PC-9 (cell line): ENCODE results near the gene HTR3A. TPM values are rescaled to one million over a fixed set of nuclear protein-coding genes. Genes with fewer than 3 reads are reported as not detected.

Experiments
- BruUV-seq: library from RNA; stranded (reverse); fragments of 400-500 nt; replicated peaks from 2 replicates; lab custom pipeline; 2021; lab: Mats Ljungman, UMichigan
- CTCF ChIA-PET: fragments of 300-600 bp; sonication (Branson Sonifier 250); formaldehyde crosslinking; loops from one replicate; lab custom pipeline; 2022; ENCODE audit warnings: antibody characterized with exemption; lab: Charles Lee
- POLR2A ChIA-PET: fragments of 300-600 bp; sonication (Branson Sonifier 250); formaldehyde crosslinking; loops from one replicate; lab custom pipeline; 2022; ENCODE audit warnings: antibody characterized with exemption; ENCODE audit not compliant: unreplicated experiment; lab: Charles Lee
- DNase-seq, 2 experiments: peaks; one replicate each; pipeline versions ENCODE4 v3.0.0 to v3.0.0-alpha.2; 2015 to 2022; ENCODE audit warnings: mixed read lengths in 1 of 2
- H2AFZ ChIP-seq: fragments of 200-600 bp; sonication (generic); 2 replicates; pipeline ENCODE4 v1.8.1; 2017; ENCODE audit warnings: antibody characterized with exemption
- H3F3A ChIP-seq: fragments of 200-600 bp; sonication (generic); 2 replicates; pipeline ENCODE4 v1.8.1; 2017; ENCODE audit warnings: antibody characterized with exemption, mild to moderate bottlenecking, low read depth; ENCODE audit not compliant: insufficient read depth
- H3K27ac ChIP-seq: fragments of 200-600 bp; sonication (generic); 2 replicates; pipeline ENCODE4 v1.6.1; 2016; ENCODE audit warnings: mixed run types
- H3K27me3 ChIP-seq: fragments of 200-600 bp; sonication (generic); 2 replicates; pipeline ENCODE4 v1.6.1; 2016; ENCODE audit warnings: low read depth, mixed run types; ENCODE audit not compliant: insufficient read depth
- H3K36me3 ChIP-seq: fragments of 200-600 bp; sonication (generic); 2 replicates; pipeline ENCODE4 v1.6.1; 2016; ENCODE audit warnings: low read depth, mixed run types
- H3K4me1 ChIP-seq: fragments of 200-600 bp; sonication (generic); replicated peaks from 2 replicates; pipeline ENCODE4 v1.6.1; 2016; ENCODE audit warnings: mixed run types; ENCODE audit not compliant: insufficient read depth
- H3K4me2 ChIP-seq: fragments of 200-600 bp; sonication (generic); 2 replicates; pipeline ENCODE4 v1.6.1; 2017; ENCODE audit warnings: mixed run types
- H3K4me3 ChIP-seq: fragments of 200-600 bp; sonication (generic); 2 replicates; pipeline ENCODE4 v1.6.1; 2016; ENCODE audit warnings: mixed run types
- H3K79me2 ChIP-seq: fragments of 200-600 bp; sonication (generic); 2 replicates; pipeline ENCODE4 v1.6.1; 2017; ENCODE audit warnings: low read depth, mixed run types
- H3K9me2 ChIP-seq: fragments of 200-600 bp; sonication (generic); 2 replicates; pipeline ENCODE4 v1.8.1; 2017; ENCODE audit warnings: mild to moderate bottlenecking; ENCODE audit not compliant: insufficient read depth
- H3K9me3 ChIP-seq: fragments of 200-600 bp; sonication (generic); 2 replicates; pipeline ENCODE4 v1.8.1; 2016; ENCODE audit warnings: low read depth; ENCODE audit not compliant: insufficient read depth
- H4K20me1 ChIP-seq: fragments of 200-600 bp; sonication (generic); 2 replicates; pipeline ENCODE4 v1.8.1; 2017; ENCODE audit not compliant: insufficient read depth
- EZH2 ChIP-seq: fragments of 200-600 bp; sonication (generic); IDR thresholded peaks from 2 replicates; pipeline ENCODE4 v1.8.0; 2017; ENCODE audit warnings: antibody characterized with exemption, low read depth
- intact Hi-C: fragments of 100-400 bp; cut with micrococcal nuclease; formaldehyde crosslinking; loops from one replicate; pipeline ENCODE4 v1.10.0; 2022; ENCODE audit not compliant: unreplicated experiment
- total RNA-seq: library from RNA; stranded (reverse); gene quantifications from 2 replicates; pipeline ENCODE4 v1.2.3, GENCODE V29; 2021
- TF ChIP-seq, protein P1 (sequence below): fragments of 200-600 bp; sonication (generic); conservative IDR thresholded peaks from 2 replicates; pipeline ENCODE4 v1.6.1; 2017; ENCODE audit warnings: mixed run types, antibody characterized with exemption, mild to moderate bottlenecking, moderate library complexity

HTR3A gene
- total RNA-seq, 1 experiment from 2014 or later: not detected

DNA sequence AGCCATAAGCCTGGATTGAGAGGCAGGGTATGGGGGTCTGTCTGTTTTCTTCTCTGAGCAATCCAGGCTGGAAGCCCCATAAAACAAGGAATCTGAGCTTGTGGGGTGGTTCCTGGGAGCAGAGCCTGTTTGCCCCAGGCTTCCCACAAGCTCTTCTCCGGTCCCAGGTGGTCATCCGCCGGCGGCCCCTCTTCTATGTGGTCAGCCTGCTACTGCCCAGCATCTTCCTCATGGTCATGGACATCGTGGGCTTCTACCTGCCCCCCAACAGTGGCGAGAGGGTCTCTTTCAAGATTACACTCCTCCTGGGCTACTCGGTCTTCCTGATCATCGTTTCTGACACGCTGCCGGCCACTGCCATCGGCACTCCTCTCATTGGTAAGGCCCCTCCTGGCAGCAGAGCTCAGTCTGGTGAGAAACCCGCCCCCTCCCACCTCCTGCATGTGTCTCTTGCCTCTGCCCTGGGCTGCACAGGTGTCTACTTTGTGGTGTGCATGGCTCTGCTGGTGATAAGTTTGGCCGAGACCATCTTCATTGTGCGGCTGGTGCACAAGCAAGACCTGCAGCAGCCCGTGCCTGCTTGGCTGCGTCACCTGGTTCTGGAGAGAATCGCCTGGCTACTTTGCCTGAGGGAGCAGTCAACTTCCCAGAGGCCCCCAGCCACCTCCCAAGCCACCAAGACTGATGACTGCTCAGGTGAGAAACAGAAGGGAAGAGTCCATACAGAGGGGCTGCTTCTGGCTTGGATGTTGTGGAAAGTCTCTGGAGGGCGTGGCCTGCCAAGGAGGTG lies 11.6 kb downstream of the HTR3A start:
- no peaks in the 10 kb centered on the region for H3F3A ChIP-seq
- BruUV-seq: no TSS peak
- H3K4me1 ChIP-seq: no peaks in the 10 kb centered on the region
- no peaks in the 10 kb centered on the region for H4K20me1 ChIP-seq
- H3K79me2 ChIP-seq: no peaks in the 10 kb centered on the region
- H3K27me3 ChIP-seq: peaks cover 73% of the 10 kb centered on the region
- ChIA-PET CTCF (no interaction called here), POLR2A (no interaction called here)
- no peak for DNase-seq
- no peak overlapping the region for H3K4me2 ChIP-seq
- H3K9me3 ChIP-seq: no peaks in the 10 kb centered on the region
- TF ChIP-seq, protein P1, sequence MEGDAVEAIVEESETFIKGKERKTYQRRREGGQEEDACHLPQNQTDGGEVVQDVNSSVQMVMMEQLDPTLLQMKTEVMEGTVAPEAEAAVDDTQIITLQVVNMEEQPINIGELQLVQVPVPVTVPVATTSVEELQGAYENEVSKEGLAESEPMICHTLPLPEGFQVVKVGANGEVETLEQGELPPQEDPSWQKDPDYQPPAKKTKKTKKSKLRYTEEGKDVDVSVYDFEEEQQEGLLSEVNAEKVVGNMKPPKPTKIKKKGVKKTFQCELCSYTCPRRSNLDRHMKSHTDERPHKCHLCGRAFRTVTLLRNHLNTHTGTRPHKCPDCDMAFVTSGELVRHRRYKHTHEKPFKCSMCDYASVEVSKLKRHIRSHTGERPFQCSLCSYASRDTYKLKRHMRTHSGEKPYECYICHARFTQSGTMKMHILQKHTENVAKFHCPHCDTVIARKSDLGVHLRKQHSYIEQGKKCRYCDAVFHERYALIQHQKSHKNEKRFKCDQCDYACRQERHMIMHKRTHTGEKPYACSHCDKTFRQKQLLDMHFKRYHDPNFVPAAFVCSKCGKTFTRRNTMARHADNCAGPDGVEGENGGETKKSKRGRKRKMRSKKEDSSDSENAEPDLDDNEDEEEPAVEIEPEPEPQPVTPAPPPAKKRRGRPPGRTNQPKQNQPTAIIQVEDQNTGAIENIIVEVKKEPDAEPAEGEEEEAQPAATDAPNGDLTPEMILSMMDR: no peak
- TF ChIP-seq EZH2: no peak
- H3K9me2 ChIP-seq: no peaks in the 10 kb centered on the region
- no peak overlapping the region for H3K4me3 ChIP-seq
- H2AFZ ChIP-seq: no peak overlapping the region
- no peaks in the 10 kb centered on the region for H3K36me3 ChIP-seq
- intact Hi-C loops: no loop called here
- H3K27ac ChIP-seq: no peak overlapping the region

DNA sequence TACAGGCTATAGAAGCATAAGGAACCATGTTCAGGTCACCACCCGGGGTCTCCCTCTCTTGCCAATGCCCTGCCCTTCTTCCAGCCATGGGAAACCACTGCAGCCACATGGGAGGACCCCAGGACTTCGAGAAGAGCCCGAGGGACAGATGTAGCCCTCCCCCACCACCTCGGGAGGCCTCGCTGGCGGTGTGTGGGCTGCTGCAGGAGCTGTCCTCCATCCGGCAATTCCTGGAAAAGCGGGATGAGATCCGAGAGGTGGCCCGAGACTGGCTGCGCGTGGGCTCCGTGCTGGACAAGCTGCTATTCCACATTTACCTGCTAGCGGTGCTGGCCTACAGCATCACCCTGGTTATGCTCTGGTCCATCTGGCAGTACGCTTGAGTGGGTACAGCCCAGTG lies 14.5 kb downstream of the HTR3A start:
- no peak for DNase-seq
- Histone ChIP-seq H4K20me1 (peaks cover 3% of the 10 kb centered on the region; the same call in 1 of the 2 replicates), H3K9me2 (no peaks in the 10 kb centered on the region), H3K4me2 (no peak overlapping the region), H3K4me1 (no peaks in the 10 kb centered on the region), H2AFZ (no peak overlapping the region), H3K27ac (no peak overlapping the region), H3K9me3 (no peaks in the 10 kb centered on the region), H3F3A (no peaks in the 10 kb centered on the region), H3K27me3 (peaks cover 62% of the 10 kb centered on the region), H3K36me3 (no peaks in the 10 kb centered on the region), H3K4me3 (no peak overlapping the region), H3K79me2 (no peaks in the 10 kb centered on the region)
- TF ChIP-seq, protein P1: no peak
- no peak for TF ChIP-seq EZH2
- ChIA-PET POLR2A (no interaction called here), CTCF (no interaction called here)
- intact Hi-C loops: no loop called here
- no TSS peak for BruUV-seq

DNA sequence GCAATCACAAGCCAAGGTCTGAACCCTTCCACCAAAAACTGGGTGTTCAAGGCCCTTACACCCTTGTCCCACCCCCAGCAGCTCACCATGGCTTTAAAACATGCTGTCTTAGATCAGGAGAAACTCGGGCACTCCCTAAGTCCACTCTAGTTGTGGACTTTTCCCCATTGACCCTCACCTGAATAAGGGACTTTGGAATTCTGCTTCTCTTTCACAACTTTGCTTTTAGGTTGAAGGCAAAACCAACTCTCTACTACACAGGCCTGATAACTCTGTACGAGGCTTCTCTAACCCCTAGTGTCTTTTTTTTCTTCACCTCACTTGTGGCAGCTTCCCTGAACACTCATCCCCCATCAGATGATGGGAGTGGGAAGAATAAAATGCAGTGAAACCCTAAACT lies 15.0 kb downstream of the HTR3A start:
- Histone ChIP-seq H2AFZ (no peak overlapping the region), H3K4me3 (no peak overlapping the region), H3K79me2 (no peaks in the 10 kb centered on the region), H3K27me3 (peaks cover 63% of the 10 kb centered on the region), H4K20me1 (peaks cover 3% of the 10 kb centered on the region; the same call in 1 of the 2 replicates), H3F3A (no peaks in the 10 kb centered on the region), H3K4me1 (no peaks in the 10 kb centered on the region), H3K9me3 (no peaks in the 10 kb centered on the region), H3K4me2 (no peak overlapping the region), H3K9me2 (no peaks in the 10 kb centered on the region), H3K27ac (no peak overlapping the region), H3K36me3 (no peaks in the 10 kb centered on the region)
- POLR2A ChIA-PET: no interaction called here
- BruUV-seq: no TSS peak
- intact Hi-C loops: loop anchor here (5.0 kb wide), 1 partner anchor 772 kb away; no protein-coding TSS in a partner anchor
- CTCF ChIA-PET: no interaction called here
- TF ChIP-seq, protein P1: no peak
- no peak for TF ChIP-seq EZH2
- no peak for DNase-seq
